ENCODE measurements around the gene NDUFV1.

- TF ChIP-seq CTCF (IDR thresholded peaks at IDR 0.05) (no peak), POLR2A (IDR thresholded peaks at IDR 0.05) (no peak), POLR2AphosphoS5 (IDR thresholded peaks at IDR 0.05) (no peak)
These were observed 37.3 kb downstream of the NDUFV1 start for GRCh38 chr11:67644042-67644441.

Measured in gastroesophageal sphincter (tissue), 3 donors.